ENCODE measurements around the gene ZNF26. TPM values are rescaled to one million over a fixed set of nuclear protein-coding genes. Genes with fewer than 3 reads are reported as not detected.

The ZNF26 gene
- total RNA-seq, 2 experiments from 2014 or later, result 29.1 to 31.9 TPM

GRCh38 chr12:133023566-133023965 is 37.4 kb downstream of the ZNF26 start:
- ATAC-seq (ENCODE audit: poor library complexity) (no peak), DNase-seq (no peak)
- Mint-ChIP-seq H3K9me3 (peaks cover 22% of the 10 kb centered on the region), H3K27ac (no peak overlapping the region), H3K36me3 (ENCODE audit: low read depth) (peaks cover 63% of the 10 kb centered on the region), H3K4me3 (no peak overlapping the region), H3K4me1 (ENCODE audit: low read depth) (no peaks in the 10 kb centered on the region), H3K27me3 (no peaks in the 10 kb centered on the region)
- no peaks in the 10 kb centered on the region for H3K4me1 ChIP-seq (ENCODE audit: insufficient read depth, low read length)
- intact Hi-C loops (cut with DNase I, micrococcal nuclease), result no loop called here
- H3K9me3 ChIP-seq (ENCODE audit: control insufficient read depth in 1 of 2, insufficient read depth in 1 of 2, low read length in 2 of 2), result peaks cover 46 to 83% of the 10 kb centered on the region in 2 experiments
- H3K27ac ChIP-seq (ENCODE audit: low read depth in 1 of 2, low read length in 2 of 2), result no peak overlapping the region
- no peak for TF ChIP-seq CTCF (IDR thresholded peaks at IDR 0.05)
- ChIA-PET POLR2A (no interaction called here), CTCF (no interaction called here)
- no peaks in the 10 kb centered on the region for H3K27me3 ChIP-seq (ENCODE audit: control insufficient read depth in 1 of 2, insufficient read depth in 2 of 2, low read length in 2 of 2)
- no peak overlapping the region for H3K4me3 ChIP-seq (ENCODE audit: low read length)
- H3K36me3 ChIP-seq (ENCODE audit: insufficient read depth, low read length), result no peaks in the 10 kb centered on the region

- peaks cover 39% of the 10 kb centered on the region for H3K36me3 Mint-ChIP-seq (ENCODE audit: low read depth)
- Histone ChIP-seq H3K4me1 (ENCODE audit: insufficient read depth, low read length) (no peaks in the 10 kb centered on the region), H3K9me3 (ENCODE audit: control insufficient read depth in 1 of 2, insufficient read depth in 1 of 2, low read length in 2 of 2) (peaks cover 45 to 75% of the 10 kb centered on the region in 2 experiments), H3K27ac (ENCODE audit: low read depth in 1 of 2, low read length in 2 of 2) (no peak overlapping the region), H3K27me3 (ENCODE audit: control insufficient read depth in 1 of 2, insufficient read depth in 2 of 2, low read length in 2 of 2) (no peaks in the 10 kb centered on the region), H3K36me3 (ENCODE audit: insufficient read depth, low read length) (no peaks in the 10 kb centered on the region), H3K4me3 (ENCODE audit: low read length) (no peak overlapping the region)
- H3K27ac Mint-ChIP-seq, result no peak overlapping the region
- no peak overlapping the region for H3K4me3 Mint-ChIP-seq
- ChIA-PET CTCF (no interaction called here), POLR2A (interaction anchor here (1.0 kb wide), 1 partner anchor 10 kb away, joined by 3 read pairs; the partner anchor contains the start of gene ZNF84)
- ATAC-seq (ENCODE audit: poor library complexity), result no peak
- H3K27me3 Mint-ChIP-seq, result no peaks in the 10 kb centered on the region
- TF ChIP-seq CTCF (IDR thresholded peaks at IDR 0.05), result no peak
- intact Hi-C loops (cut with DNase I, micrococcal nuclease), result no loop called here
- no peak for DNase-seq
- no peaks in the 10 kb centered on the region for H3K4me1 Mint-ChIP-seq (ENCODE audit: low read depth)
- H3K9me3 Mint-ChIP-seq, result peaks cover 20% of the 10 kb centered on the region
These were observed 40.8 kb downstream of the ZNF26 start for GRCh38 chr12:133026996-133027395.

- Histone ChIP-seq H3K4me3 (ENCODE audit: low read length) (peak within 1 kb of the TSS; percentile 68), H3K4me1 (ENCODE audit: insufficient read depth, low read length) (peaks cover 12% of the 10 kb centered on the region), H3K27me3 (ENCODE audit: control insufficient read depth in 1 of 2, insufficient read depth in 2 of 2, low read length in 2 of 2) (no peaks in the 10 kb centered on the region), H3K27ac (ENCODE audit: low read depth in 1 of 2, low read length in 2 of 2) (peak within 1 kb of the TSS; percentile 70 to 79), H3K9me3 (ENCODE audit: control insufficient read depth in 1 of 2, insufficient read depth in 1 of 2, low read length in 2 of 2) (peaks cover 33 to 65% of the 10 kb centered on the region in 2 experiments), H3K36me3 (ENCODE audit: insufficient read depth, low read length) (peaks cover 17% of the 10 kb centered on the region)
- Mint-ChIP-seq H3K27me3 (no peaks in the 10 kb centered on the region), H3K36me3 (ENCODE audit: low read depth) (peaks cover 67% of the 10 kb centered on the region), H3K27ac (peak within 1 kb of the TSS; percentile 90), H3K9me3 (peaks cover 19% of the 10 kb centered on the region), H3K4me3 (peak within 1 kb of the TSS; percentile 95), H3K4me1 (ENCODE audit: low read depth) (peaks cover 25% of the 10 kb centered on the region)
- ChIA-PET POLR2A (interaction anchor here (0.7 to 2.4 kb wide), 12 partner anchors 9 to 208 kb away, joined by 3 to 28 read pairs (median 4); partner anchors contain the start of genes GOLGA3, ZNF10, ZNF140 and ZNF26), CTCF (no interaction called here)
- ATAC-seq (ENCODE audit: poor library complexity), result peak; percentile 95
- TF ChIP-seq CTCF (IDR thresholded peaks at IDR 0.05), result no peak
- peak; percentile 92 to 99 (median 96) for DNase-seq
- intact Hi-C loops (cut with DNase I, micrococcal nuclease), result loop anchor here (1.0 to 10.0 kb wide), 6 partner anchors 43 to 323 kb away; partner anchors contain the start of genes ZNF10 (in 2 of the 2), ZNF140 (in 2 of the 2), ZNF26 (in 2 of the 2) and ZNF891 (in 2 of the 2)
These were observed 51.2 kb downstream of the ZNF26 start, which contains the start of gene ZNF84 for GRCh38 chr12:133037207-133038005. TSS of gene ZNF84 (plus strand) at chr12:133037509. CDS start at chr12:133041468, 3,959 bp downstream.

Measured in CD4-positive, alpha-beta T cell (primary cell).